HG02938 (cell line): ENCODE results near the gene SCN2B.

Experiments
- ATAC-seq: cut with Tn5 transposase; IDR thresholded peaks from one replicate; pipeline ENCODE4 v1.9.1; 2021; ENCODE audit warnings: mild to moderate bottlenecking, moderate library complexity; ENCODE audit not compliant: unreplicated experiment

SCN2B gene

GRCh38 chr11:118175993-118176777 lies at the start of gene SCN2B:
TSS of gene SCN2B (minus strand) at chr11:118176639. CDS start at chr11:118176431, 208 bp downstream.
- no peak for ATAC-seq

DNA sequence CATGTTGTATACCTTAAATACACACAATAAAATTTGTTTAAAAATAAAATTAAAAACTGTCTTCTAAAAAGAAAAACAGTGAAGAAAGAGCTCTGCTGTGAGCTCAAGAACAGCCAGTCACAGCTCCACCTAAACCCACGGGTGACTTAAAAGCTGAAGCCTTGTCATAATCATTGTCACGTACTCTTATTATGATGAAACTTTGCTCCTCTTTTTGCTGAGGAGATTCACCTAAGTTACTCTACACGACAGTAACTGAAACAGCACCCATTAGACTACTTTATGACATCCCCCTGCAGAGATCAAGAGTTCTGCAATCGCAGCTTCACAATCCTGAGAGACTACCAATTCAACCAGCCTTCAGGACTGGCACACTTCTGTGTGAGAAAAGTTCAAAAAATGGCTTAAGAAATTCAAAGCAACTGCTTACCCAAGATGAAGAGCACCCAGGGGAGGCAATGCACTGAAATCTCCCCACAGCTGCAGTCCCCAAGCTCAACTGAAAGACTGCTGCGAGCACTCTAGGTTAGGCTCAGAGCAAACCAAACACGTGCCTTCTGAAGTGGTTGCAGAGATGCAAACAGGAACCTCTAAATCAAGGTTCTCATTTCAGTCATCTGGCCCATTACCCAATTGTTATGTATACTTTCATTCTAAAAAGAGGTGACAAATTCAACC lies 48.2 kb upstream of the SCN2B start, which contains the start of gene JAML:
JAML (minus strand) TSS at position 501 of the 678 bp plus-strand sequence. CDS start 10,145 bp downstream, outside the sequence.
- ATAC-seq: peak; percentile 48

DNA sequence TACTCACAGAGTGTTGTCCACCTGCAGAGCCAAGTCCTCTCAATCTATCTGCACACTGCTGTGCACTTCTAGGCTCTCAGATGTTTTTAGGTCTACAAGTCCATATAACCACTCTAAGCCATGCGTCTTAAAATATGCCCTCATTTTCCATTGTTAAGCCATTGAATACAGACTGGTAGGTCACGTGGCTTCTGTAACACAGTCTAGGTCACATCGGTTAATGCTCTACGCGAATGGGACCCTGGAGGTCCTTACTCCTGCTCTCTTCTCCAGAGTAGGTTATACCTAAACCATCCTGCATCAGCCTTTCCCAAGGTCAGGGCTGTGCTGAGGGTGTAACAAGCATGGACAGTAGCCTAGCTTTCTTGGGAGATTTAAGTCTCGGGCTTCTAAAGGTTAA lies 47.6 kb upstream of the SCN2B start:
- no peak for ATAC-seq

- no peak for ATAC-seq
These were observed 47.1 kb upstream of the SCN2B start for GRCh38 chr11:118223570-118223969.

DNA sequence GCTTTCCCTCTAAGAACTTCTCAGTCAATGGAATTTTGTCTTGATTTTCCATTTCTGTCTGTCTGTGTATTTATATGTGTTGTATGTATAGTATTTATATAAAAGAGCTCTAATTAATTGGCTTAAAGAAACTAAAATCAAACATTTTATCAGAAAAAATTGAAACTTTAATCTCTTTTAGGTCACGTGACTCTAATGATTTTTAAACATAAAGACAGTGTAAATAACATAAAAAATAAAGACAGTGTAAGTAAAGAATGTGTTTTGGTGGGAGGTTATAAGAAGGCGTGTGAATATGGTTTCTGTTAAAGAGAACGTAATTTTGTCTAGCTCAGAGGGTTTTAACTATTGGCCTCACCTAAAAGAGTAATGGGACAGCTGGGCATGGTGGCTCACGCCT lies 46.0 kb upstream of the SCN2B start:
- no peak for ATAC-seq

DNA sequence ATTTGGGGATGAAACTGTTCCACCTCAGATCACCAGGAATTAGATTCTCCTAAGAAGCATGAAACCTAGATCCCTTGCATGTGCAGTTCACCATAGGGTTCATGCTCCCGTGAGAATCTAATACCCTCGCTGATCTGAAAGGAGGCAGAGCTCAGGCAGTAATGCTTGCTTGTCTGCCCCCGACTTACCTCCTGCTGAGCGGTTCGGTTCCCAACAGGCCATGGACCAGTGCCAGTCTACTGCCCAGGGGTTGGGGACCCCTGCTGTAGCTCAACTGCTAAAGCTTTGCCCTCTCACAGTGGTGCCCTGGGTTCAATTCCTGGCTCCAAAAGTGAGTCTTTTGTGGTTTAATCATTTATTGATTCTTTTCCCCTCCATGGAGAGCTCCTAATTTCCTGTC lies 45.0 kb upstream of the SCN2B start:
- ATAC-seq: no peak

- ATAC-seq: no peak
These were observed 43.3 kb upstream of the SCN2B start for GRCh38 chr11:118219732-118220131.

- ATAC-seq: no peak
These were observed 42.8 kb upstream of the SCN2B start for GRCh38 chr11:118219244-118219643.

DNA sequence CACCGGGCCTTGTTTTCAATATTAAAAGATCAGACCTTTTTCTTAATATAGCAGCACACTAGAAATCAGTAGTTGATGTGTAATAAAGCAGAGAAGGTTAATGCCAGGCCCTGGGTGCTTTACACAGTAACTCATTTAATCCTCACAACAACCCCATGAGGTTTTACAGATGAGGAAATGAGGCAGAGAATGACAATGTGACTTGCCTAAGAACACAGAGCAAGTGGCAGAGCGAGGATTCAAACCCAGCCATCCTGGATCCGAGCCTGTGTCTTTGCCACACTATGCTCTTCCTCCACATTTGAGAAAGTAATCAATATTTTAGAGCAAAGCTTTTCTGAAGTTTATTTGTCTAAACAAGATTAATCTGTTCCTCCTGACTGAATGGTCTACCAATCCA lies 41.1 kb upstream of the SCN2B start:
- no peak for ATAC-seq

DNA sequence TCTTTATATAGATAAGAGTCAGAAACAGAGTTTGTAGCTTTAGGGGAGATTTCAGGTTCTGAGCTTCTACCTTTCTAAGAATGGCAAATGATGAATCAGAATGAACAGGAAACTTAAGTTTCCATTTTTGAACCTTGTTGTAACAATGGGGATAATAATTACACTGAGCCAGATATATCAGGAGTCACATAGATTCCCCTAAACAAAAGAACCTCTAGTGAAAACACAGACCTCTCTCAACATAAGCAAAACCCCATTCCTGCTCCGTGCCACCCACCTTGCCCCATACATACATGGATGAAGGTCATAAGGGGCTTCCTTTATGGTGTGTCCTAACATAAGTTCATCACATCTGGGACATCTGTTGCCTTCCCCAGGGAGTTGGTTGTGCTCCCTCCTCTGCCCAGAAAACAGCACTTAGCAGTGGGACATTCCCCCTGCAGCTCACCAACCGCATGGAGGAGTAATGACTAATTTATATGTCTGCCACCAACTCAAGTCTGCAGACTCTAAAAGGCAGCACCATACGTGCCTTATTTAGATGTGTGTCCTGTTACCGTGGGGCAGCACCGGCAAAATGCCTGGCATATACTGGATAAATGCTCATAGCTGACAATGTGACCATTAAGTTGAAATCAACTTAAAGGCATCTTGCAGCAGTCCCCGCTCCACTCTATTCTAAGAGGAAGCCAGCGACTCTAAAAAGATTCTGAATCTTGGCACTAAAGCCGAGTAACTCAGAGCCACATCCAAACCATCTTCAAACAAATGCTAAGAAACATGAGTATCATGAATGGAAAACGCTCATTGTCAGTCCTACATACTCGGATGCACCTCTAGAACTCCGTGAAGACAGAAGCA lies 40.4 kb upstream of the SCN2B start:
- ATAC-seq: no peak

DNA sequence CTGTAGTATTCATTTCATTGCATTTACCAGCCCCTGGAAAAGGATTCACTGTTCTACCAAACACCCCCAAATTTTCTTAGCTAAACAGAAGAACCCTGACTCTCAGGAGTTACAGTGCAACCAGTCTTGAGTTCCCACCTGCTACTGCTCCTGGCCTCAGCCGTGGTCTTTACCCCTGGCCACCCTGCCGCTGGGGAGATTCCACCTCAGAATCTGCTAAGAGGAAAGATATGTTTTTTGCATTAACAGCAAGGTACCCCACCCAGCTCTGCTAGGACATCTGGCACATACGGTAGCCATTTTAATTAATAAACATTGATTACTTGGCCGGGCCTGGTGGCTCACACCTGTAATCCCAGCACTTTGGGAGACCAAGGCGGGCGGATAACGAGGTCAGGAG lies 39.3 kb upstream of the SCN2B start:
- no peak for ATAC-seq

DNA sequence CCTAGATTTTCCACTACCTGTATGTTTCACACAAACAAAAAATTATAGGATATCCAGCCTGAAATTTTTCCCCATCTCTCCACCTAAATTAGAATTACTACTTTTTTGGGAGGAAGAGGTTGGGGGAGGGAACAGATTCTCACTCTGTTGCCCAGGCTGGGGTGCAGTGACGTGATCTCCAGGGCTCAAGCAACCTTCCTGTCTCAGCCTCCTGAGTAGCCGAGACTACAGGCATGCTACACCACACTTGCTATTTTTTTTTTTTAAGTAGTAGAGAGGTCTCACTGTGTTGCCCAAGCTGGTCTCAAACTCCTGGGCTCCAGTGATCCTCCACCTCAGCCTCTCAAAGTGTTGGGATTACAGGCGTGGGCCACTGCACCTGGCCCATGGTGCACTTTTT lies 38.8 kb upstream of the SCN2B start:
- ATAC-seq: no peak

DNA sequence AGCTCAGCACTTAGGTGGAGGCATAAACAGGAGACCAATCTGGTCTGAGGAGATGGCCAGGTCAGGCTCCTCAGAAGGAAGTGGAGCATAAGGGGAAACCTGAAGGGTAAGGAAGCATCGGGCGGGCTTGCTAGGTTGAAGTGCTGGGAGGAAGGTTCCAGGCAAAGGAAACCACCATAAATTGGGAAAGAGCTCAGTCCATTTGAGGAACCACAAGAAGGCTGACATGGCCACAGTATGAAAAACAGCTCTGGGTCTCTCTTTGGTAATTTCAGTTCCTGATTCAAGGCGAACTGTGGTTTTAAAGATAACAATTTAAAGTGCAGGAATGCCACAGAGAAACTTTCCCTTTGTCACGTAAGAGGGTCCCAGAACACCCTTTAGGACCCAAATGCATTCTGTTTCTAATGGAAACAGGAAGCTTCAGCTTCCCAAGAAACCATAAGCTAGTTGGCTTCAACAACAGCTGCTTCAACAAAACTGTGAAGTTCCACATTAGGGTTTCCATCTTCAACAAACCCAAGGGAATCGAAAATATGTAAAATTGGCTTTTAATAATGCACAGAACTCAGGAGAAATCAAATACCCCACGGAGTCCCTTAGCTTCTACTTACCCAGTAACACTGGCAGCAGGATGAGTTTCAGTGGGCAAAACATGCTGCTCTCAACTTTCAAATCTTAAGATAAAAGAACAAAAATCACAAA lies 37.9 kb upstream of the SCN2B start:
- no peak for ATAC-seq

- no peak for ATAC-seq
These were observed 37.3 kb upstream of the SCN2B start for GRCh38 chr11:118213781-118214180.

DNA sequence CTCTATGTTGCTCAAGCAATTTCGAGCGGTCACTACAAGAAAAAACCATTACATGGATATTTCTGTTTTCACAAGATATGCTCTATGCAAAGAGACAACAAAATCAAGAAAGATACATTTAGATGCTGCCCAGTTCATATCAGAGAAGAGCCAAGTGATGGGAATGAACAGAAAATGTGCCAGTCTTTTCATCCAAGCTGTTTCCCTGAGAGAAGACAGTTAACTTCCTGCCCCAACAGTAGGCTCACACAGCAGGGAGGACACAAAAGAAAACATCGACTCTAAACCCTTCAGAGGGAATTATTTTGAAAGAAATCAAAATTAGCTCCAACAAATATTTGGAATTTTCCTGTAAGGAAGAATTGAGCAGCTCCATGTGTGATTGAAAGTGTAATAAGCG lies 36.8 kb upstream of the SCN2B start:
- ATAC-seq: no peak

- ATAC-seq: no peak
These were observed 36.3 kb upstream of the SCN2B start for GRCh38 chr11:118212781-118213191.

DNA sequence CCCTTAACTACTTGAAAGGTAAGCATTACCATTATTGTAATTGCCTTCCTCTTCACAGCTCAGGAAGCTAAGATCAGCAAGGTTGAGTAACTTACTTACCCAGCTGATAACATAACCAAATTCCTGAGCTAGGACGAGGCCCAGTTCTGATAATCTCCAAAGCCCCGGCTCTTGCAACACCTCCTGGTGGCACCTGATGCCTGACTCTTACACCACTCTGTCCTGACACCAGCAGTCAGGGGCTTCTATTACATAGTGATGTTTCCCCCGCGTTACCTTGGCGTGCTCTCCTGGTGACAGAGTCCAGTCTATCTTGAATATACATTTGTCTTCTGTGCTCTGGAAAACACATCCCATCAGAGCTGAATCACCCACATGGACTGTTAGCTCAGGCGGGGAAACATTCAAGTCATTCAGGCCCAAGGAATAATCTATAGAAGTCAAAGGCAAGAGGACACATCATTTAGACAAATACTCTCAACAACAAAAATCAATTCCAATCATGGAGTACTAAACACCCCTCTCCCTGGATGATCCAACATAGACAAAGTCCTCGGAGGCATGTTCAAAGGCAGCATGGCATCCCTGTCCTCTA lies 35.8 kb upstream of the SCN2B start:
- no peak for ATAC-seq

GRCh38 chr11:118211006-118211405 lies 34.6 kb upstream of the SCN2B start:
- no peak for ATAC-seq

DNA sequence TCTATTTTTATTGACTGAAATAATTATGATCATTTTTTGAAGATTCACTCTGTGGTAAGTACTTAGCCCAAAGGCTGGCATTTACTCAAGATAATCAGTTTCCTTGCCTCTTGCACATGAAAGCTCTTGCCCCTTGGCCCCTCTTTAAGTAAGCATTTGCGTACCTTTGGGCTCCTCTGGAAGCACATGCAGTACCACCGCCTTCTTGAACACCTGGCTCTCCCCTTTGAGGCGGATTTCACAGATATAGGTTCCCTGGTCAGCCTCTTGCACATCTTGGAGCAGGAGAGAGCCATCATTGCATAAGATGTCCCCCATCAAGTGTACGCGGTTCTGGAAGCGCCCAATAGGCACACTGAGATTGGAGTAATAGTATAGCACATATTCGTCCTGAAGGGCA lies 33.9 kb upstream of the SCN2B start:
- ATAC-seq: no peak

DNA sequence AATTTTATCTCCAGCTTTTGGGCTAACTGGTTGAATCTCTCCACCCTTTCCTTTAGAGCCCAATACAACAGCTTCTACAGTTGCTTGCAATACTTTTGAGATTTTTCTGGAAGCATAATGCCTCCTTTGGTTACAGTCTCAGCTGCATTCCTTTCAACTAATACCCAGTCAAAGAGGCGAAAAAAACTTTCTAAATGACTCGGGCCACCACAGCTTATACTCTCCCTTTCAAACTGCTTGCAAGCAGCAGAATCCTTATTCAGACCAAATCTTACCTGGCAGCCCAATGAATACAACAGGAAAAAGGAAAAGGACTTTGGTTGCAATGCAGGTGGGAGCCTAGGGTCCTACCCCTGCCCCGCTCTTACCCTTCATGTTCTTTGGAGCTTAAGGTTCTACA lies 32.6 kb upstream of the SCN2B start:
- ATAC-seq: no peak
